ENCODE data around the gene NOD2.
A peak's percentile ranks its signal among the peaks of the same experiment; 100 is the strongest.

Gene NOD2

DNA sequence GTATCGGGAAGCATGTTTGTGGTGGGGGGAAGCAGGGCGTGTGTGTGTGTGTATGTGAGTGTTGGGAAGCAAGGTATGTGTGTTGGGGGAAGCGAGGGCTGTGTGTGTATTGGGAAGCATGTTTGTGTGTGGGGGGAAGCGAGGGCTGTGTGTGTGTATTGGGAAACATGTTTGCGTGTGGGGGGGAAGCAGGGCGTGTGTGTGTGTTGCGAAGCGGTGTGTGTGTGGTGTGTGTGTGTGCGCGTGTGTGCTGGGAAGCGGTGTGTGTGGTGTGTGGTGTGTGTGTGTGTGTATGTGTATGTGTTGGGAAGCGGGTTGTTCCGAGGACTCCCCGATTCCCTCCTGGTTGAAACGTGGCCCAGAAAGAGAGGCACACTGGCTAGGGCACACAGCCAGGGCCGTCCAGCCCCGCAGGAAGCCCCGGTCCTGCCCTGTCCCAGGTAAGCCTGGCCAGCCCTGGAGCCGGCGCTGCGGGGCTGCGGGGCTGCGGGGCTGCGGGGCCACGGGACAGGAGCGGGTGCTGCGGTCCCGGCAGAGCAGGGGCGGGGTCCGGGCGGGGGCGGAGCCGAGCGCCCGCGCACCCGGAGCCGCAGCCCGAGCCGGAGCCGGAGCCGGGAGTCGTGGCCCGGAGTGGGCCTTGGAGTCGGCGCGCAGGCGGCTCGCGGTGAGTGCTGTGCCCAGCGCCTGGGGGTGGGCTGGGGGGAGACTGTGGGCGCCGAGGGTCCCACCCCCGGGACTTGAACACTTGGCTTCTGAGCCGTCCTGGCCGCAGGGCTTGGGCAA is at the start of gene NOD2:
NOD2 (plus strand) TSS at position 608 of the 783 bp plus-strand sequence. CDS start 5,890 bp downstream, outside the sequence.
- DNase-seq (ENCODE audit: low read depth) = no peak

DNA sequence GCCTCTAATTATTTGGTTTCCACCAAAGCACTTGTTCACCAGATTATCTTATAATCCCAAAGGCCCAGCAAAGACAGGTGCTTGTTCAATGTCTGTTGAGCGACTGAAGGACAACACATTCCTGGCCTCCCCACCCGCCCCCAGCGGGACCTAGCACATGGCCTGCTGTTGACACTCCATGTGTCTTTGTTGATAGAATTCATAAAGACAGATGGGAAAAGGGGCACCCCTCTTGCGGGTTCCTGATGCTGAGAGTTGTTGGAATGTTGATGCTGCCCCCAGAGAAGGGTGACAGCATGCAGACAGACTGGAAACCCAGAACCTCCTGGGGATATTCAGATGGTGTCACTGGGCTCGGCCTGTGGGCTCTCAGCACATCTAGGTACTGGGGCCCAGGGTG is 49.2 kb upstream of the NOD2 start:
- no peak for DNase-seq (ENCODE audit: low read depth)

GRCh38 chr16:50644729-50645128 is 48.7 kb upstream of the NOD2 start:
- DNase-seq (ENCODE audit: low read depth) = no peak

- DNase-seq (ENCODE audit: low read depth) = no peak
Observed at GRCh38 chr16:50645563-50646220, 47.7 kb upstream of the NOD2 start.

- no peak for DNase-seq (ENCODE audit: low read depth)
Observed at GRCh38 chr16:50646345-50646744, 47.1 kb upstream of the NOD2 start.

DNA sequence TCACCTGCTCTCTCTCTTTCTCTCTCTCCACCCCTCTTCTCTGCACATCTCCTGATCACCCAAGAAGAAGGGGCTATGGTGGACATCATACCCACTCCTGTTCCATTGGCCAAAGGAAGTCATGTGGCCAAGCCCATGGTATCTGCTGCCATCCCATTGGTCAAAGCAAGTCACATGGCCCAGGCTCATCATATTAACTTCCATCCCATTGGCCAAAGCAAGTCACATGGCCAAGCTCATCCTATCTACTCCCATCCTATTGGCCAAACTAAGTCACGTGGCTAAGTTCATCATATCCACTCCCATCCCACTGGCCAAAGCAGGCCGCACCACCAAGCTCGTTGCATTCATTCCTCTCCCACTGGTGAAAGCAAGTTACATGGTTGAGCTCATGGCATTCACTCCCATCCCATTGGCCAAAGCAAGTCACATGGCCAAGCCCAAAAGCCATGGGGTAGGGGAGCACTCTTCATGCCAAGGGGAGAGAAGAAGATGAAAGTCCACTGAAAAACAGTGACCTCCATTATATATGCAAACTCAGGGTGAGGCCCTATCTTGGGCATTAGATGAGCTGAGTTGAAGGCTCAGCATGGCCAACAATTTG is 41.5 kb upstream of the NOD2 start:
- DNase-seq (ENCODE audit: low read depth) = no peak

- no peak for DNase-seq (ENCODE audit: low read depth)
Observed at GRCh38 chr16:50652836-50653425, 40.5 kb upstream of the NOD2 start.

DNA sequence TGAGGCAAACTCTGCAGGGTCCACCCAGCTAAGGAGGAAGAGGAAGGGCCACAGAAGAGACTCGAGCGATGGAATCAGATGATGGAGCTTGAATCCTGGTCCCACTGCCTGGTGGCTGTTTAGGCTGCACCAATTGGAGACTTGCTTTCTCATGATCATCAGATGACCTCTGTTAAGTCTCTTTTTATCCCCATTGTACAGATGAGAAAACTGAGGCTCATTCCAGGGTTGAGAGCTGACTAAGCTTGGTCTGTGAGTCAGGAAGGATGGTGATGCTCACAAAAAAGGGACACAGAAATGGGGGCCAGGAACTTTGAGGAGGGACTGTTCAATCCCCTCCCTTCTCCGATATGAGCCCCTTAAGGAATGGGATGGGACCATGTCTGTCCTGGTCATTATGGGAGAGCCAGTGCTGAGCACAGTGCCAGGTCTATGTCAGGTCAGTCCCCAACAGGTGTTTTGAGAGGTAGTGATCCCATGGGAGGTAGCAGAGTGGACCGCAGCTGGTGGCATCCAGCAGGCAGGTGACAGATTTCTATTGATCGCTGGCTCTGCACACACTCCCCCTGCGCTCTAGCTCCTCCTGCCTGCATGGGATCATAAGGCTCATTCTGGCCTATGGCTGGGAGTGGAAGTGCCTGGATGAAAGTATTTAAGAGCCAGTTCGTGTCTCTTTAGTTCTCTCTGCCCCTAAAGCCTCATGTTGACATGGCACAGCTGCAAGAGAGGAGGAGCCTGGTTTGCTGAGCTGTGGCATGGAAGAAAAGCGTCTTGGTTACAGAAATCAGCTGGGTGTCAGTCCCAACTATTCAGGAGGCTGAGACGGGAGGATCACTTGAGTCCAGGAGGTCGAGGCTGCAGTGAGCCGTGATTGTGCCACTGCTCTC is 39.5 kb upstream of the NOD2 start:
- no peak for DNase-seq (ENCODE audit: low read depth)

DNA sequence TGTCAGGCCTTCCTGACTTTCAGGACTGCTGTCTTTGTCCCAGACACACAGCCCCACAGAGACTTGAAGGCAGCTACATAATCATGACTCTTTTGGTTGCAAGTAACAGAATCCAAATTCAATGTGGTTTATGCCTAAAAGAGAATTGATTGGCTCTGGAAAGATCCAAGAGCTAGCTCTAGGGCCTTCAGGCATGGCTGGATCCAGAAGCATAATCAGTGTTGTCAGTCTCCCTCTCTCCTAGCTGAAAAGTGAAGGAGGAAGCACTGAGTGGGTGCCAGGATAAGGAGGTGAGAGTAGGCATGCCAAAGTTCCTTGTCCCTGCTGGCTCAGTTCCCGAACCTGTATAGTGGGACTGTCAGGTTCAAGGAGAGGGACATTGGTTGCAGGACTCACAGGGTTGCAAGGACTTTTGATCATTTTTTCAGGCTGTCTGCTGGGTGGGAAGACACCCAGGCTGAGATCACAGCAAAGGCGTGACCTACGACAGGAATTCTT is 37.8 kb upstream of the NOD2 start:
- no peak for DNase-seq (ENCODE audit: low read depth)

- no peak for DNase-seq (ENCODE audit: low read depth)
Observed at GRCh38 chr16:50657241-50657640, 36.2 kb upstream of the NOD2 start.

- no peak for DNase-seq (ENCODE audit: low read depth)
Observed at GRCh38 chr16:50659806-50660205, 33.6 kb upstream of the NOD2 start.

GRCh38 chr16:50662306-50662940 is 31.0 kb upstream of the NOD2 start:
- DNase-seq (ENCODE audit: low read depth) = no peak

- DNase-seq (ENCODE audit: low read depth) = no peak
Observed at GRCh38 chr16:50664270-50664669, 29.1 kb upstream of the NOD2 start.

DNA sequence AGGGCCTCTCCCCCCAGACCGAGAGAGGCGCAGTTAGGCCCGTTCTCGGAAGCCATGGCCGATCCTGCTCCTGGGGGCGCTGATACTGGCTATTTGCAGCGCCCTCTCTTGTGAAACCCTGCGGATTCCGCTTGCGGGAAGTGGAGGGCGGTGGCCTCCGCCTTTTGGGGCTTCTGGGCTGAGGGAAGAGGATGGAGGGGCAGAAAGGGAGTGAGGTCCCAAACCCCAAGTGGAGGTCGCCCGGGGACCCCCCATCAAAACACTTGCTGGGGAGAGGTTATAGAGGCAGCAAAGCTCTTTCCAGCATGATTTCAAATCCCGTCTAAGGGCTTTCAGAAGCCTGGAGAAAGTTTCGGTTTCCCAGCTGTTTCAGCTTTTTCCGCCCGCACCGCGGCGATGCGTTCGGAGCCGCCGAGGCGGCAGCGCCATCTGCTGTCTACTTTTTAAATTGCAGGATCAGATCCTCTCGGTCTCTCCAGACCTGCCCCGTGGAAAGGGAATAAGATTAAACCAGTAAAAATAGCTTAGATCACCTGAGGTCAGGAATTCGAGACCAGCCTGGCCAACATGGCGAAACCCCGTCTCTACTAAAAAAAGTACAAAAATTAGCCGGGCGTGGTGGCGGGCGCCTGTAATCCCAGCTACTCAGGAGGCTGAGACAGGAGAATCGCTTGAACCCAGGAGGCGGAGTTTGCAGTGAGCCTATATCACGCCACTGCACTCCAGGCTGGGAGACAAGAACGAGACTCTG is 28.1 kb upstream of the NOD2 start:
- peak; percentile 20 for DNase-seq (ENCODE audit: low read depth)

GRCh38 chr16:50666658-50667496 is 26.5 kb upstream of the NOD2 start:
- DNase-seq (ENCODE audit: low read depth) = no peak

- no peak for DNase-seq (ENCODE audit: low read depth)
Observed at GRCh38 chr16:50667497-50668367, 25.7 kb upstream of the NOD2 start.

DNA sequence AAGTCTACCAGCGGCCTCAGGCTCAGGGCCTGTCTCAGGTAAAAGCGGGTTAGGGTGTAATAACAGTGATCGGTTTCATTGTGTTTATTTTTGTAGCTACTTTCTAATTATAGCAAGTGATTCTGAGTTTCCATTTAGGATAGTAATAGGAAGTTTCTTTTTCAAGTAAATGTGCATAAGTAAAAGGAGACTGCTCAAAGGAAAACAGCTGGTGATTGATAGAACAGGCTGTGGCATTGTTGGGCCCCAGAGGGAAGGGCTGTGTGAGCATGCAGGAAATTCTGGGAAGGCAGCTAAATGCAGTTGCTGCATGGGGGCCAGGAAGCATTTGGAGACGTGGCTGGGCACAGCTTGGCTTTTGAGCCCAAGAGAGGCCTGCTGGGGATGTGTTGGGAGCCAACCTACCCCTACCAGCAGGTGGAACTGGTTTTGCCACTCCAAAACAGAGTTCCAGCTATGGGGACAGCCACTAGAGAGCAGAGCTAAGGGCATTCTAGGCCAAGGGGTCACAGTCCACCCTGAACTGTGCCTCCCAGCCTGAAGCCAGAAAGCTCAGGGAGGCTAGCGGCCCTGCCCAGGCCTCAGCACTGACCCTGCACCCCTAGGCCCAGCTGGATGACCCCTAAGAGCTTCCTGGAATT is 24.9 kb upstream of the NOD2 start:
- no peak for DNase-seq (ENCODE audit: low read depth)

DNA sequence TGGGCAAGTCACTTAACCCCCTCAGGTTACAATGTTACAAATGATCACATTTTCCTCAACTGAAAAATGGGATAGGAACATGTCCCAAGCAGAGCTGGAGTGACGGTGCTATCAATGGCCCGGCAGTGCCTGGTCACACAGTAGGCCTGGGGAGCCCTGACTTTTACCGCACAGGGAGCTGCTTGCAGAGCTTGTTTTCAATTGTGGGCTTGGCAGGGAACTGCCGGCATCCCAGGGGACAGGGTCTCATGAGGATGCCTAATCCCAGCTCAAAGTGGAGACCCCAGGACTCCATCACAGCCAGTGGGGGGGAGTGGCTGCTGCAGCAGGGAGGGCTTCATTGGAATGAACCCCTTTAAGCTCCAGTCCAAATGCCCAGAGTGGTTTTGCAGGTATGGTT is 23.7 kb upstream of the NOD2 start:
- no peak for DNase-seq (ENCODE audit: low read depth)
